ENCODE results near the gene FRMD3.

FRMD3 gene

GRCh38 chr9:83420486-83420885, 117.7 kb downstream of the FRMD3 start:
- no peak for DNase-seq
- Histone ChIP-seq H3K27ac (no peak overlapping the region), H3K9me3 (no peaks in the 10 kb centered on the region), H3K27me3 (no peaks in the 10 kb centered on the region), H3K36me3 (no peaks in the 10 kb centered on the region), H3K4me1 (no peaks in the 10 kb centered on the region), H3K4me3 (no peak overlapping the region)
- intact Hi-C loops (cut with DNase I; ENCODE audit: low total_unique reads), result no loop called here
- TF ChIP-seq, protein P1, sequence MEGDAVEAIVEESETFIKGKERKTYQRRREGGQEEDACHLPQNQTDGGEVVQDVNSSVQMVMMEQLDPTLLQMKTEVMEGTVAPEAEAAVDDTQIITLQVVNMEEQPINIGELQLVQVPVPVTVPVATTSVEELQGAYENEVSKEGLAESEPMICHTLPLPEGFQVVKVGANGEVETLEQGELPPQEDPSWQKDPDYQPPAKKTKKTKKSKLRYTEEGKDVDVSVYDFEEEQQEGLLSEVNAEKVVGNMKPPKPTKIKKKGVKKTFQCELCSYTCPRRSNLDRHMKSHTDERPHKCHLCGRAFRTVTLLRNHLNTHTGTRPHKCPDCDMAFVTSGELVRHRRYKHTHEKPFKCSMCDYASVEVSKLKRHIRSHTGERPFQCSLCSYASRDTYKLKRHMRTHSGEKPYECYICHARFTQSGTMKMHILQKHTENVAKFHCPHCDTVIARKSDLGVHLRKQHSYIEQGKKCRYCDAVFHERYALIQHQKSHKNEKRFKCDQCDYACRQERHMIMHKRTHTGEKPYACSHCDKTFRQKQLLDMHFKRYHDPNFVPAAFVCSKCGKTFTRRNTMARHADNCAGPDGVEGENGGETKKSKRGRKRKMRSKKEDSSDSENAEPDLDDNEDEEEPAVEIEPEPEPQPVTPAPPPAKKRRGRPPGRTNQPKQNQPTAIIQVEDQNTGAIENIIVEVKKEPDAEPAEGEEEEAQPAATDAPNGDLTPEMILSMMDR (IDR thresholded peaks at IDR 0.05), result no peak

DNA sequence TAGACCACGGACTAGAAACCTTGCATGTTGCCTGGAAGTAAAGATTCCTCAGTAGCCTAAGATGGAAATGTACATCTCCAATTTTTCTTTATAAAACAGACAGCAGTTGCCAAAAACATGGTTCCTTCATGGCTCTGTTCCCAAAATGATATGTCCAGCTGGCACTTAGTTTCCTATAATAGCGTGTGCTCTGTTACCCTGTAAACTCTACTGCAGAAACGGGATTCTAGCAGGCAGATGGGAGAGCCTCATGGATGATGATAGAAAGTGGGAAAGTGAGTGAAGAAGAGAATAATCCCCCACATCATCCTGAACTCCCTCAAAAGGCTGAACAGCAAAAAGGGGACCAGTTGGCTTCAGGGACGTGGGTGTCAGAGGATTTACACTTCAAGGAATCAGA, 118.2 kb downstream of the FRMD3 start:
- H3K4me3 ChIP-seq, result no peak overlapping the region
- H3K4me1 ChIP-seq, result no peaks in the 10 kb centered on the region
- H3K27ac ChIP-seq, result no peak overlapping the region
- TF ChIP-seq, protein P1 (IDR thresholded peaks at IDR 0.05), result no peak
- H3K27me3 ChIP-seq, result no peaks in the 10 kb centered on the region
- intact Hi-C loops (cut with DNase I; ENCODE audit: low total_unique reads), result no loop called here
- no peaks in the 10 kb centered on the region for H3K36me3 ChIP-seq
- DNase-seq, result no peak
- H3K9me3 ChIP-seq, result no peaks in the 10 kb centered on the region

GRCh38 chr9:83418283-83418682, 119.9 kb downstream of the FRMD3 start:
- Histone ChIP-seq H3K27me3 (no peaks in the 10 kb centered on the region), H3K9me3 (no peaks in the 10 kb centered on the region), H3K27ac (no peak overlapping the region), H3K4me3 (no peak overlapping the region), H3K36me3 (no peaks in the 10 kb centered on the region), H3K4me1 (peaks cover 0 to 7% (median 2%) of the 10 kb centered on the region in 4 donors)
- intact Hi-C loops (cut with DNase I; ENCODE audit: low total_unique reads), result no loop called here
- no peak for DNase-seq
- TF ChIP-seq, protein P1 (IDR thresholded peaks at IDR 0.05), result no peak

- H3K27ac ChIP-seq, result no peak overlapping the region
- H3K36me3 ChIP-seq, result no peaks in the 10 kb centered on the region
- peaks cover 0 to 10% (median 2%) of the 10 kb centered on the region in 4 donors for H3K4me1 ChIP-seq
- H3K4me3 ChIP-seq, result no peak overlapping the region
- intact Hi-C loops (cut with DNase I; ENCODE audit: low total_unique reads), result no loop called here
- H3K9me3 ChIP-seq, result no peaks in the 10 kb centered on the region
- no peak for DNase-seq
- TF ChIP-seq, protein P1 (IDR thresholded peaks at IDR 0.05), result no peak
- no peaks in the 10 kb centered on the region for H3K27me3 ChIP-seq
These were observed 124.8 kb downstream of the FRMD3 start for GRCh38 chr9:83413367-83413766.

- Histone ChIP-seq H3K4me3 (no peak overlapping the region), H3K4me1 (peaks cover 0 to 10% (median 2%) of the 10 kb centered on the region in 4 donors), H3K36me3 (no peaks in the 10 kb centered on the region), H3K9me3 (no peaks in the 10 kb centered on the region), H3K27me3 (no peaks in the 10 kb centered on the region), H3K27ac (no peak overlapping the region)
- intact Hi-C loops (cut with DNase I; ENCODE audit: low total_unique reads), result no loop called here
- TF ChIP-seq, protein P1 (IDR thresholded peaks at IDR 0.05), result no peak
- DNase-seq, result no peak
These were observed 127.5 kb downstream of the FRMD3 start for GRCh38 chr9:83410701-83411100.

DNA sequence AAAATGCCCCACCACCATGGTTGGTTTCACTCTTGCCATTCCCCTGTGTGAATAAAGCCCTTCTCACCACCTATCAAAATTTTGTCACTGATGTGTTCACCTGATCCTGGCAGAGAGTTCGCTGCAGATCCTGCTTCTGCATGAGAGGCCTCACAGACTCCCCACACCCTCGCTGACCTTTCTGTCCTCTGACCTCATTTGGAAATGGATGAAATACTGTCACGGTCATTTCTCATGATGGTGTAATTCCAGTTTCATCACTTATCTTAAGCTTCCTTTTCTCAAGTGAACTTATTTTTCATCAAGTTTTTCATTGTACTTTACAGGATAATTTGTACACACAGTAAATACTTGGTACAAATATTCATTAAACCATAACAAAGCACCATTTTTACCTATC, 131.3 kb downstream of the FRMD3 start:
- intact Hi-C loops (cut with DNase I; ENCODE audit: low total_unique reads), result no loop called here
- H3K27me3 ChIP-seq, result no peaks in the 10 kb centered on the region
- no peak for DNase-seq
- H3K9me3 ChIP-seq, result no peaks in the 10 kb centered on the region
- peaks cover 0 to 5% (median 0%) of the 10 kb centered on the region in 4 donors for H3K4me1 ChIP-seq
- H3K27ac ChIP-seq, result no peak overlapping the region
- H3K4me3 ChIP-seq, result no peak overlapping the region
- TF ChIP-seq, protein P1 (IDR thresholded peaks at IDR 0.05), result no peak
- H3K36me3 ChIP-seq, result no peaks in the 10 kb centered on the region
